RCC 7860 (cell line): ENCODE measurements around the gene C10orf90.

ENCODE experiments used
- DNase-seq: peaks from one replicate; pipeline ENCODE4 v3.0.0-alpha.2; 2015; ENCODE audit warnings: low spot score
- FAIRE-seq: peaks from 2 replicates; lab custom pipeline; 2012; peaks lifted over from hg19 to GRCh38; lab: Jason Lieb, UNC

C10orf90 gene

GRCh38 chr10:126509182-126509581 lies 161.3 kb downstream of the C10orf90 start:
- DNase-seq (no peak), FAIRE-seq (no peak)

GRCh38 chr10:126508535-126509040 lies 161.9 kb downstream of the C10orf90 start:
- FAIRE-seq (no peak), DNase-seq (no peak)

GRCh38 chr10:126504761-126505112 lies 165.8 kb downstream of the C10orf90 start:
- no peak for FAIRE-seq
- DNase-seq, result no peak

- DNase-seq (peak; percentile 53), FAIRE-seq (no peak)
These were observed 166.3 kb downstream of the C10orf90 start for GRCh38 chr10:126504063-126504760.

GRCh38 chr10:126503392-126504062 lies 167.0 kb downstream of the C10orf90 start:
- FAIRE-seq, result no peak
- DNase-seq, result no peak

GRCh38 chr10:126502441-126502840 lies 168.1 kb downstream of the C10orf90 start:
- FAIRE-seq, result no peak

GRCh38 chr10:126501828-126502227 lies 168.7 kb downstream of the C10orf90 start:
- no peak for FAIRE-seq
- no peak for DNase-seq

More at GRCh38 chr10:126502441-126502840, 168.1 kb downstream of the C10orf90 start:
- DNase-seq, result no peak

GRCh38 chr10:126500866-126501265 lies 169.6 kb downstream of the C10orf90 start:
- DNase-seq, result peak; percentile 32
- no peak for FAIRE-seq

- no peak for DNase-seq
- FAIRE-seq, result no peak
These were observed 170.3 kb downstream of the C10orf90 start for GRCh38 chr10:126500185-126500584.

GRCh38 chr10:126499744-126500143 lies 170.7 kb downstream of the C10orf90 start:
- DNase-seq (no peak), FAIRE-seq (no peak)

GRCh38 chr10:126497672-126498071 lies 172.8 kb downstream of the C10orf90 start:
- no peak for FAIRE-seq

GRCh38 chr10:126496771-126497545 lies 173.5 kb downstream of the C10orf90 start:
- no peak for FAIRE-seq

More at GRCh38 chr10:126497672-126498071, 172.8 kb downstream of the C10orf90 start:
- no peak for DNase-seq

GRCh38 chr10:126491476-126491875 lies 179.0 kb downstream of the C10orf90 start:
- FAIRE-seq (no peak), DNase-seq (no peak)

More at GRCh38 chr10:126496771-126497545, 173.5 kb downstream of the C10orf90 start:
- peak; percentile 52 for DNase-seq

- FAIRE-seq (no peak), DNase-seq (peak; percentile 37)
These were observed 189.3 kb downstream of the C10orf90 start for GRCh38 chr10:126481181-126481580.

GRCh38 chr10:126480648-126481047 lies 189.8 kb downstream of the C10orf90 start:
- no peak for FAIRE-seq
- DNase-seq, result no peak

GRCh38 chr10:126479280-126479895 lies 191.1 kb downstream of the C10orf90 start:
- DNase-seq (no peak), FAIRE-seq (no peak)

- FAIRE-seq, result no peak
- no peak for DNase-seq
These were observed 191.9 kb downstream of the C10orf90 start for GRCh38 chr10:126478546-126478945.

- DNase-seq (no peak), FAIRE-seq (no peak)
These were observed 194.2 kb downstream of the C10orf90 start for GRCh38 chr10:126476246-126476645.

- DNase-seq (no peak), FAIRE-seq (no peak)
These were observed 195.3 kb downstream of the C10orf90 start for GRCh38 chr10:126475074-126475691.

- FAIRE-seq, result no peak
- no peak for DNase-seq
These were observed 196.5 kb downstream of the C10orf90 start for GRCh38 chr10:126474031-126474430.
